ENCODE data around the gene TRABD2B.

DNA sequence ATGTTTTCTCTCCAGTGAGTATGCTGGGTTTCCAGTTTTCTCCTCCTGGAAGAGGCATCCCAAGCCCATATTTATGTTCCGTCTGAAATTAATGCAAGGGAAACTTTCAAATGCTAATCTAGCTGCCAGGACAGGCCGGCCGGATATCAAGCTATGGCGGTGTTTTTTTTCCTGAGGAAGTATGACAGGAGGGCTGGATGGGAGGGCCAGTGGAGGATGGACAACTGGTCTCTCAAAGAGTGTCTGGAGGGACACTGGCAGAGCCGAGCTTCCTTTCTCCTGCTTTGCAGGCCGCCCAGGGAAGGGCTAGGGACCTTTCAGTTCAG is 212.7 kb downstream of the TRABD2B start:
- no peak for TF ChIP-seq NR2F2 (IDR thresholded peaks at IDR 0.05; ENCODE audit: borderline replicate concordance, low read depth)
- TF ChIP-seq SETDB1 (CRISPR knock-in tag; IDR thresholded peaks at IDR 0.05; ENCODE audit: borderline replicate concordance) = no peak
- TF ChIP-seq, protein P1, sequence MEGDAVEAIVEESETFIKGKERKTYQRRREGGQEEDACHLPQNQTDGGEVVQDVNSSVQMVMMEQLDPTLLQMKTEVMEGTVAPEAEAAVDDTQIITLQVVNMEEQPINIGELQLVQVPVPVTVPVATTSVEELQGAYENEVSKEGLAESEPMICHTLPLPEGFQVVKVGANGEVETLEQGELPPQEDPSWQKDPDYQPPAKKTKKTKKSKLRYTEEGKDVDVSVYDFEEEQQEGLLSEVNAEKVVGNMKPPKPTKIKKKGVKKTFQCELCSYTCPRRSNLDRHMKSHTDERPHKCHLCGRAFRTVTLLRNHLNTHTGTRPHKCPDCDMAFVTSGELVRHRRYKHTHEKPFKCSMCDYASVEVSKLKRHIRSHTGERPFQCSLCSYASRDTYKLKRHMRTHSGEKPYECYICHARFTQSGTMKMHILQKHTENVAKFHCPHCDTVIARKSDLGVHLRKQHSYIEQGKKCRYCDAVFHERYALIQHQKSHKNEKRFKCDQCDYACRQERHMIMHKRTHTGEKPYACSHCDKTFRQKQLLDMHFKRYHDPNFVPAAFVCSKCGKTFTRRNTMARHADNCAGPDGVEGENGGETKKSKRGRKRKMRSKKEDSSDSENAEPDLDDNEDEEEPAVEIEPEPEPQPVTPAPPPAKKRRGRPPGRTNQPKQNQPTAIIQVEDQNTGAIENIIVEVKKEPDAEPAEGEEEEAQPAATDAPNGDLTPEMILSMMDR (CRISPR knock-in tag; IDR thresholded peaks at IDR 0.05) = no peak
